ENCODE results near the gene RBMS1. TPM values are rescaled to one million over a fixed set of nuclear protein-coding genes. Genes with fewer than 3 reads are reported as not detected.

The RBMS1 gene
- total and polyA plus RNA-seq, 12 donors: 22.6 to 77.7 (median 59.0) TPM

DNA sequence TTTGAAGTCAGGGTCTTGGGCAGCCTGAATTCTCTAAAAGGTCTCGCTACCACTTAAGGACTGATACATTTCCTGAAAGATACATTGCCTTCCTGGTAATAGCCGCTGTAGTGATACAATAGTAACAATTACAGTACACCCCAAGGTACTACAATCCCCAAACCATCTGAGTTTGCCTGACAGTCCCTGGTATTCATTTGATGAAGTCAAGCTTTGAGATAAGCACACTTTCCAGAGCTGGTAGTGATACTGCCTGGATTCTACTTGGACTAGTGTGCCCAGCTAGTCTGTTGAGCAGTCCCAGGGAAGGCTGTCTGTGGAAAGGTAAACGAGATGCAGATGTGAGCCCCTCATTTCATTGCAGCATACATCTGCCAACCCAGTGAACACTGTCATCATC lies 269.1 kb downstream of the RBMS1 start:
- DNase-seq (no peak), ATAC-seq (no peak)
- H3K4me3 ChIP-seq: no peak overlapping the region
- H3K9me3 ChIP-seq: no peaks in the 10 kb centered on the region
- no peaks in the 10 kb centered on the region for H3K36me3 ChIP-seq
- WGBS, 2 donors: 84 to 87% methylated on average over 3 of the region's 3 CpGs
- H3K4me1 ChIP-seq: peaks cover 3 to 53% (median 19%) of the 10 kb centered on the region in 9 donors
- H3K27ac ChIP-seq: peak overlapping the region in 1 of 10 donors; percentile 38
- intact Hi-C loops (cut with DNase I): no loop called here
- TF ChIP-seq, protein P1, sequence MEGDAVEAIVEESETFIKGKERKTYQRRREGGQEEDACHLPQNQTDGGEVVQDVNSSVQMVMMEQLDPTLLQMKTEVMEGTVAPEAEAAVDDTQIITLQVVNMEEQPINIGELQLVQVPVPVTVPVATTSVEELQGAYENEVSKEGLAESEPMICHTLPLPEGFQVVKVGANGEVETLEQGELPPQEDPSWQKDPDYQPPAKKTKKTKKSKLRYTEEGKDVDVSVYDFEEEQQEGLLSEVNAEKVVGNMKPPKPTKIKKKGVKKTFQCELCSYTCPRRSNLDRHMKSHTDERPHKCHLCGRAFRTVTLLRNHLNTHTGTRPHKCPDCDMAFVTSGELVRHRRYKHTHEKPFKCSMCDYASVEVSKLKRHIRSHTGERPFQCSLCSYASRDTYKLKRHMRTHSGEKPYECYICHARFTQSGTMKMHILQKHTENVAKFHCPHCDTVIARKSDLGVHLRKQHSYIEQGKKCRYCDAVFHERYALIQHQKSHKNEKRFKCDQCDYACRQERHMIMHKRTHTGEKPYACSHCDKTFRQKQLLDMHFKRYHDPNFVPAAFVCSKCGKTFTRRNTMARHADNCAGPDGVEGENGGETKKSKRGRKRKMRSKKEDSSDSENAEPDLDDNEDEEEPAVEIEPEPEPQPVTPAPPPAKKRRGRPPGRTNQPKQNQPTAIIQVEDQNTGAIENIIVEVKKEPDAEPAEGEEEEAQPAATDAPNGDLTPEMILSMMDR (IDR thresholded peaks at IDR 0.05): no peak
- H3K27me3 ChIP-seq: no peaks in the 10 kb centered on the region

DNA sequence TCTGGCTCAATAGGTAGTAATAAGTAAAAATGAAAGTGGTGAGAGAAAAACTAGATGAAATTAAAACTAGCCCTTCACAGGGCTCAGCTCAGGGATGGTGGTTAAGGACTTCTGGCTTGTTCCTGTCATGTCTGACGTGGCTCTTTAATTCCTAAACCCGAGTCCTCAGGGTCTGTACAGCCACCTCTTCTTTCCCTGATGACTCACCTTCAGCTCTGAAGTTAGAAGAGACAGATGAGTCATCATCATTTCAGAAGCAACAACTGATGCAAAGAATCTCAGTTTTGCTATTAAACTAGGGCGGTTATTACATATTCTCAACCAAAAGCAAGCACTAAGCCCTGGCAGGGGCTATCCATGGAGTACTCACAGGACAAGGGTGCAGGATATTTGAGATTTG lies 269.5 kb downstream of the RBMS1 start:
- no peak for ATAC-seq
- Histone ChIP-seq H3K27ac (peak overlapping the region in 1 of 10 donors; percentile 38), H3K4me1 (peaks cover 3 to 49% (median 19%) of the 10 kb centered on the region in 9 donors), H3K36me3 (no peaks in the 10 kb centered on the region), H3K27me3 (no peaks in the 10 kb centered on the region), H3K9me3 (no peaks in the 10 kb centered on the region), H3K4me3 (no peak overlapping the region)
- intact Hi-C loops (cut with DNase I): no loop called here
- 77 to 82% methylated on average over 3 of the region's 3 CpGs for WGBS, 2 donors
- TF ChIP-seq, protein P1 (IDR thresholded peaks at IDR 0.05): no peak
- no peak for DNase-seq

DNA sequence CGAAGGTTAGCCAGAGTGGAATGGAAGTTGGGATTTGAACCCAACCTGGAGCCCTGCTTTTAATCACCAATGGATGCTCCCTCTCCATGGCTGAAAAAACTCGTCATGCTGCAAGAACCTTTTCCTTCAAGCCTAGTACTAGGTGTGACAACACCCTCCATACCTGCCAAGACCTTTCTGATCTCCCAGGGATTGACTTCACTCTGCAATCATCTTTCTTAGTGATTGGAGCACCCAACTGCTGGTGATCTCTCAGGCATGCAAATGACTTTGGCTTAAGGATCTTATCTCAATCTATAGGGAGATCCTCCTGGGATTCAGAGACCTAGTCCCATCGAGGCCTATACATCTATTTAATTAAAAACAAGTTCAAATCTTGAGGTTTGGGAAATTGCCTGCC lies 270.0 kb downstream of the RBMS1 start:
- intact Hi-C loops (cut with DNase I): no loop called here
- Histone ChIP-seq H3K4me3 (no peak overlapping the region), H3K9me3 (no peaks in the 10 kb centered on the region), H3K27me3 (no peaks in the 10 kb centered on the region), H3K4me1 (peaks cover 3 to 44% (median 19%) of the 10 kb centered on the region in 9 donors), H3K36me3 (no peaks in the 10 kb centered on the region), H3K27ac (peak overlapping the region in 1 of 10 donors; percentile 38)
- no peak for ATAC-seq
- no peak for DNase-seq
- WGBS, 2 donors: 87 to 93% methylated on average over 3 of the region's 3 CpGs
- TF ChIP-seq, protein P1 (IDR thresholded peaks at IDR 0.05): no peak

DNA sequence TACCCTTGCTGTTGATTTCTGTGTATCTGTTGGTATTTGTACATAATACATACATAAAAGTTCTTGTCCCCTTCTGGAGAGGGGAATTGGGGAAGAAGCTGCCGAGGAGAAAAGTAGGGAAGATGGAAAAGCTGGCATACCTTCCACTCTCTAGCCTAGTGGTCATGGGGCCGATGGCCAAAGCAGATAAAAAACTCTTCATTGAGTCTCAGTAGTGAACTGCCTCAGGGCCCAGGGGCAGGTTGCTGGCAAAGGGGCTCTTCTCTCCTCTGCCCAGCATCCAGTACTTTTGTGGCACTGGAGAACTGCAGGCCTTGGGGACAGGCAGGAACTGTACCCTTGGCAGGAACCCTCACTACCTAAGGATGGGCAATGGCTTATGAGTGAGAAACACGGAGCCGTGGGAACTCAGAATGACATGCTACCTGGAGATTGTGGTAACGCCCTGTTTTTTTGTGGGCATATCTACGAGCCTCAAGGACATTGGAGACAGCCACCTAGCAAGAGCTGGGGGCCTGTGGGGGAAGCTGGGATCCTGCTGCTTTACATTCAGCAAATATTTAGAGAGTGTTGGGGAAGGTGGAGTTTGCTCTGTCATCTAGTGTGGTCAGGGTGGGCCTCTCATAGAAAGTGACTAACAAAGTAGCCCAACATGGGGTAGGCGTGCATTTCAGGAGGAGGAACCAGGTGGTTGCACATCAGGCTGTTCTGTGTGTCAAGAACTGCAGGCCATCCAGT lies 270.9 kb downstream of the RBMS1 start:
- no peaks in the 10 kb centered on the region for H3K9me3 ChIP-seq
- ATAC-seq: no peak
- H3K36me3 ChIP-seq: no peaks in the 10 kb centered on the region
- no peak for DNase-seq
- intact Hi-C loops (cut with DNase I): no loop called here
- TF ChIP-seq, protein P1 (IDR thresholded peaks at IDR 0.05): no peak
- H3K4me3 ChIP-seq: no peak overlapping the region
- H3K27ac ChIP-seq: peak overlapping the region in 9 of 10 donors; percentile 76 to 91 (median 83)
- no peaks in the 10 kb centered on the region for H3K27me3 ChIP-seq
- H3K4me1 ChIP-seq: peaks cover 3 to 37% (median 19%) of the 10 kb centered on the region in 9 donors
- 80 to 83% methylated on average over 7 of the region's 7 CpGs for WGBS, 2 donors
